ENCODE results near the gene INPP4B.
"Not testable (repeated sequence)": the region's sequence is repeated elsewhere in the genome, so short reads cannot be mapped to it uniquely, and the experiment has no call there.

The INPP4B gene

GRCh38 chr4:142402156-142402555 lies 443.9 kb downstream of the INPP4B start:
- Histone ChIP-seq H3K4me1 (ENCODE audit: insufficient read depth, low read length) (peaks cover 27% of the 10 kb centered on the region; the same call in 1 of the 2 replicates), H3K9me3 (ENCODE audit: insufficient read depth, low read depth, low read length) (no peaks in the 10 kb centered on the region), H3K9ac (ENCODE audit: low read depth, low read length) (no peak overlapping the region), H3K36me3 (ENCODE audit: insufficient read depth, low read depth, low read length) (no peaks in the 10 kb centered on the region), H3K4me3 (ENCODE audit: low read length) (no peak overlapping the region), H3K27ac (ENCODE audit: low read length) (no peak overlapping the region), H3K27me3 (ENCODE audit: insufficient read depth, low read length) (no peaks in the 10 kb centered on the region)

DNA sequence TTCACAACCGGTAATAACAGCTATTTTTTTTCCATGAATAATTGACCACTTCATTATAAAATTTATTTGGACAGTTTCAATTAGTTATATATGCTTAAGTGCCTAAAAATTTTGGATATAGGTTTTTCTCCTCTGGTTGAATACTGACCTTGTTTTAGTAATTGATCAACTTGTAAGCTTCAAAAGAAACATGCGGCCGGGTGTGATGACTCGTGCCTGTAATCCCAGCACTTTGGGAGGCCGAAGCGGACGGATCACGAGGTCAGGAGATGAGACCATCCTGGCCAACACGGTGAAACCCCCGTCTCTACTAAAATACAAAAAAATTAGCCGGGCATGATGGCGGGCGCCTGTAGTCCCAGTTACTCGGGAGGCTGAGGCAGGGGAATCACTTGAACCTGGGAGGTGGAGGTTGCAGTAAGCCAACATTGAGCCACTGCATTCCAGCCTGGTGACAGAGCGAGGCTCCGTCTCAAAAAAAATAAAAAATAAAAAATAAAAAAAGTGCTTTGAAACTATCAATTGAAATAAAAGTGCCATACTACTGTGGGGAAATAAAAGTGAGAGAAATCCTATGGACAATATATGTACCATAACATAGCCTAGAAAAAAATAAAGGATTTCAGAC lies 448.6 kb downstream of the INPP4B start:
- H3K36me3 ChIP-seq (ENCODE audit: insufficient read depth, low read depth, low read length); H3K9ac ChIP-seq (ENCODE audit: low read depth, low read length); H3K9me3 ChIP-seq (ENCODE audit: insufficient read depth, low read depth, low read length); H3K27ac ChIP-seq (ENCODE audit: low read length); H3K27me3 ChIP-seq (ENCODE audit: insufficient read depth, low read length); H3K4me3 ChIP-seq (ENCODE audit: low read length): not testable (repeated sequence)
- peaks cover 11% of the 10 kb centered on the region for H3K4me1 ChIP-seq (ENCODE audit: insufficient read depth, low read length)

- H3K27me3 ChIP-seq (ENCODE audit: insufficient read depth, low read length) = no peaks in the 10 kb centered on the region
Observed at GRCh38 chr4:142396279-142396678, 449.8 kb downstream of the INPP4B start.

GRCh38 chr4:142393127-142393526 lies 453.0 kb downstream of the INPP4B start:
- Histone ChIP-seq H3K27me3 (ENCODE audit: insufficient read depth, low read length) (no peaks in the 10 kb centered on the region), H3K9me3 (ENCODE audit: insufficient read depth, low read depth, low read length) (no peaks in the 10 kb centered on the region), H3K4me3 (ENCODE audit: low read length) (no peak overlapping the region), H3K4me1 (ENCODE audit: insufficient read depth, low read length) (peaks cover 4% of the 10 kb centered on the region), H3K36me3 (ENCODE audit: insufficient read depth, low read depth, low read length) (no peaks in the 10 kb centered on the region), H3K27ac (ENCODE audit: low read length) (no peak overlapping the region), H3K9ac (ENCODE audit: low read depth, low read length) (no peak overlapping the region)

More at GRCh38 chr4:142396279-142396678, 449.8 kb downstream of the INPP4B start:
- H3K27ac ChIP-seq (ENCODE audit: low read length) = no peak overlapping the region
- no peak overlapping the region for H3K4me3 ChIP-seq (ENCODE audit: low read length)
- peaks cover 7% of the 10 kb centered on the region for H3K4me1 ChIP-seq (ENCODE audit: insufficient read depth, low read length)
- H3K9me3 ChIP-seq (ENCODE audit: insufficient read depth, low read depth, low read length) = no peaks in the 10 kb centered on the region
- H3K9ac ChIP-seq (ENCODE audit: low read depth, low read length) = no peak overlapping the region
- H3K36me3 ChIP-seq (ENCODE audit: insufficient read depth, low read depth, low read length) = no peaks in the 10 kb centered on the region

DNA sequence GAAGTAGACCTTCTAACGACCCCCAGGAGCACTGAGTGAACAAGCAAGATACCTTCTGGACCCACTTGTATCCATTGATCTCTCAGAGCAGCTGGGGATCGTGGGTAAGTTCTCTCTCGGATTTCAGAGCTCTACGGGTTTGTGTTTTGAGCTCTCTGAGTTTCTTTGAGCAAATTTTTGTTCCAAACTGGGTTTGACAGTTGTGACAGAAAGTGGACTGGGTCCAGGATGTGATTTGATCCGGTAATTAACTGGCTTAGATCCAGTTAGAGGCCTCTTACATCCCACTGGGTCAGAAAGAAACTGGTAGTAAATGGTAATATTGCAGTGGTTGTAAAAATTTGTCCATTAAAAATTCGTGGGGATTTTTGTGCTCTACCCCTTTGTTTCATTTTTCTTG lies 459.2 kb downstream of the INPP4B start:
- no peaks in the 10 kb centered on the region for H3K27me3 ChIP-seq (ENCODE audit: insufficient read depth, low read length)
- no peaks in the 10 kb centered on the region for H3K36me3 ChIP-seq (ENCODE audit: insufficient read depth, low read depth, low read length)
- H3K9ac ChIP-seq (ENCODE audit: low read depth, low read length) = no peak overlapping the region
- H3K4me3 ChIP-seq (ENCODE audit: low read length) = no peak overlapping the region
- H3K4me1 ChIP-seq (ENCODE audit: insufficient read depth, low read length) = no peaks in the 10 kb centered on the region
- no peak overlapping the region for H3K27ac ChIP-seq (ENCODE audit: low read length)
- H3K9me3 ChIP-seq (ENCODE audit: insufficient read depth, low read depth, low read length) = no peaks in the 10 kb centered on the region

GRCh38 chr4:142386449-142386848 lies 459.7 kb downstream of the INPP4B start:
- H3K27me3 ChIP-seq (ENCODE audit: insufficient read depth, low read length) = no peaks in the 10 kb centered on the region
- H3K4me3 ChIP-seq (ENCODE audit: low read length) = no peak overlapping the region
- H3K9ac ChIP-seq (ENCODE audit: low read depth, low read length) = no peak overlapping the region
- no peak overlapping the region for H3K27ac ChIP-seq (ENCODE audit: low read length)
- H3K4me1 ChIP-seq (ENCODE audit: insufficient read depth, low read length) = no peaks in the 10 kb centered on the region
- H3K9me3 ChIP-seq (ENCODE audit: insufficient read depth, low read depth, low read length) = no peaks in the 10 kb centered on the region
- no peaks in the 10 kb centered on the region for H3K36me3 ChIP-seq (ENCODE audit: insufficient read depth, low read depth, low read length)

GRCh38 chr4:142383800-142384470 lies 462.2 kb downstream of the INPP4B start:
- Histone ChIP-seq H3K9ac (ENCODE audit: low read depth, low read length) (no peak overlapping the region), H3K9me3 (ENCODE audit: insufficient read depth, low read depth, low read length) (no peaks in the 10 kb centered on the region), H3K36me3 (ENCODE audit: insufficient read depth, low read depth, low read length) (no peaks in the 10 kb centered on the region), H3K4me3 (ENCODE audit: low read length) (no peak overlapping the region), H3K27me3 (ENCODE audit: insufficient read depth, low read length) (no peaks in the 10 kb centered on the region), H3K27ac (ENCODE audit: low read length) (no peak overlapping the region), H3K4me1 (ENCODE audit: insufficient read depth, low read length) (0 out of 2 replicates have a peak, but pooled peaks cover 7% of the 10 kb centered on the region)

DNA sequence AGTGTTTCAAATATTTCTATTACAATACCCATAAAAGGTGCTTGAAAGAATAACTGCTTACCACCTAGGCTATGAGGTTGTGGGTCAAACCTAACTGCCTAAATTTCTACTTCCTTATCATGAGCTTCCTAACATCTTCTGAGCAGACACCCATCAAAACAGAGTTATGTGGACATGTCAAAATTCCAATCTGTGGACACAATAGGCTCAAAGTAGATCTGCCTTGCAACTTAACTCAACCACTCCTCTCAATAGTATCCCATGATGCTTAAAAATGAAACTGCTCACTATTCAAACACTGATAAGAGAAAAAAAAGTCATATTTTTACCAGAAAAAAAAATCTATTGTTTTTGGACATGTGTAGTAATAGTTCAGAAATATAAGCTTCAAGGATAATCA lies 462.7 kb downstream of the INPP4B start:
- H3K27ac ChIP-seq (ENCODE audit: low read length) = no peak overlapping the region
- H3K9me3 ChIP-seq (ENCODE audit: insufficient read depth, low read depth, low read length) = no peaks in the 10 kb centered on the region
- no peak overlapping the region for H3K4me3 ChIP-seq (ENCODE audit: low read length)
- no peaks in the 10 kb centered on the region for H3K36me3 ChIP-seq (ENCODE audit: insufficient read depth, low read depth, low read length)
- 0 out of 2 replicates have a peak, but pooled peaks cover 7% of the 10 kb centered on the region for H3K4me1 ChIP-seq (ENCODE audit: insufficient read depth, low read length)
- no peaks in the 10 kb centered on the region for H3K27me3 ChIP-seq (ENCODE audit: insufficient read depth, low read length)
- no peak overlapping the region for H3K9ac ChIP-seq (ENCODE audit: low read depth, low read length)

DNA sequence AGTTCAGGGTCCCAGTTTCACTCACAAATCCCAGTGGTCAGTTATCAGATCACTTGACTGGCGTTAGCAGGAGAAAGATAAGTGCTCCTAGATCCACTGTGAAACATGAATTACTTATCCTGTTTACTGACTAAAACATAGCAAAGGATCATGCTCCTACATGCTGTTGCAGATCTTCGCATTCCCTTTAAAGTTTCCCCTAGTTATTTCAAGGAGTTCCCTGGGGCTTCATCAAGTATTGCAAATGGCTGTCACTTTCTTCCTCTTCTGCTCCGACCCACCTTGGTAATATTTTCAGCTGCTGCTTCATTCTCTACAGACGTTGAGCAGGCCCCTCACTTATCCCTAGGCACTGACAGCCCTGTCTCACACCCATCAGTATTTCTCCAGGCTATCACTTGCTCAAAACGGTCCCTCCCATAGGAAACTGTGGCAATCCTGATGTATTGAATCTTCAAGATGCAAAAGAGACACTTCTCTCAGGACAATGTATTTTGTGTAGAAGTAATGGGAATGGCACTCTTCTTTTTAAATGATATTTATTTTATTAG lies 466.0 kb downstream of the INPP4B start:
- peaks cover 11% of the 10 kb centered on the region; the same call in 1 of the 2 replicates for H3K4me1 ChIP-seq (ENCODE audit: insufficient read depth, low read length)
- no peak overlapping the region for H3K27ac ChIP-seq (ENCODE audit: low read length)
- H3K9me3 ChIP-seq (ENCODE audit: insufficient read depth, low read depth, low read length) = no peaks in the 10 kb centered on the region
- H3K4me3 ChIP-seq (ENCODE audit: low read length) = no peak overlapping the region
- no peak overlapping the region for H3K9ac ChIP-seq (ENCODE audit: low read depth, low read length)
- H3K36me3 ChIP-seq (ENCODE audit: insufficient read depth, low read depth, low read length) = no peaks in the 10 kb centered on the region
- no peaks in the 10 kb centered on the region for H3K27me3 ChIP-seq (ENCODE audit: insufficient read depth, low read length)

GRCh38 chr4:142379277-142380051 lies 466.6 kb downstream of the INPP4B start:
- H3K27me3 ChIP-seq (ENCODE audit: insufficient read depth, low read length) = no peaks in the 10 kb centered on the region
- no peaks in the 10 kb centered on the region for H3K36me3 ChIP-seq (ENCODE audit: insufficient read depth, low read depth, low read length)
- H3K9ac ChIP-seq (ENCODE audit: low read depth, low read length) = no peak overlapping the region
- no peaks in the 10 kb centered on the region for H3K9me3 ChIP-seq (ENCODE audit: insufficient read depth, low read depth, low read length)
- peaks cover 14% of the 10 kb centered on the region for H3K4me1 ChIP-seq (ENCODE audit: insufficient read depth, low read length)
- no peak overlapping the region for H3K27ac ChIP-seq (ENCODE audit: low read length)
- no peak overlapping the region for H3K4me3 ChIP-seq (ENCODE audit: low read length)

DNA sequence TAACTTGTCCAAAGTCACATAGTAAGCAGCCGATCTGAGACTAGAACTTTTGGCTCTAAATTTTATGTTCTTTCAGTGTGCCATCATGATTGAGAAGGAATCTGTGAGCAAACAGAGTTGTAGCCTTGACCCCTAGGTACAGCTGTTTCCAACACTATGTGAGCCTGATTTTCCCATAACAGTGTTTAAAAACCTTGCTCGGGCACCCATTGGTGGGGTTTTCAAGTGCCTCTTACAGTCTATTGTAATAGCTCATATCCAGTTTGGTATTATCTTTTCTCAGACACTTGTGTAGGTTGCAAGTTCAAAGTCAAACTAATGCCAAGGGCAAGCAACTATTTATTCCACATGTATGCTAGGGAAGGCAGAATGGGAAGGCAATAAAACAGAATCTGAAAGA lies 467.9 kb downstream of the INPP4B start:
- H3K27ac ChIP-seq (ENCODE audit: low read length) = no peak overlapping the region

More for the DNA sequence above, 467.9 kb downstream of the INPP4B start:
- H3K9ac ChIP-seq (ENCODE audit: low read depth, low read length) = no peak overlapping the region
- no peak overlapping the region for H3K4me3 ChIP-seq (ENCODE audit: low read length)
- H3K27me3 ChIP-seq (ENCODE audit: insufficient read depth, low read length) = no peaks in the 10 kb centered on the region
- no peaks in the 10 kb centered on the region for H3K9me3 ChIP-seq (ENCODE audit: insufficient read depth, low read depth, low read length)
- H3K4me1 ChIP-seq (ENCODE audit: insufficient read depth, low read length) = peaks cover 14% of the 10 kb centered on the region
- no peaks in the 10 kb centered on the region for H3K36me3 ChIP-seq (ENCODE audit: insufficient read depth, low read depth, low read length)
